ENCODE results near the gene TM9SF3. TPM values are rescaled to one million over a fixed set of nuclear protein-coding genes. Genes with fewer than 3 reads are reported as not detected.

Gene TM9SF3
- total and polyA plus RNA-seq, 2 experiments from 2014 or later: 37.3 to 72.5 TPM

DNA sequence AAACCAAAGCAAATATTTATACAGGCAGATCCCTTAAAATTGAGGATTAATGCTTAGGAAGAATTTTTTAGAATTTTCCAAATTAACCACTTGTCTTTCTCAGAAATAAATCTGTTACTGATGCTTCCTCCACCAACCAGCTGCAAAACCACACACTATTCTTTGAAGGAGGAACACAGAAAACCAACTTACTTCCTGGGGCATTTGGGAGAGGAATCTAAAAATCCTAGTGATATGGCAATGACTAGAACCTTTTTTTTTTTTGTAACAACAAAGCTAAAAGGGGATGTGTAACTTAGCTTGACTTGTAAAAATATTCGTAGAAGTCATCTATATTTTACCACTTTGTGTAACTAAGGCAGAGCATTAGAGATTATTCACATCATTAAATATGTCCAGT is 5.1 kb upstream of the TM9SF3 start (continued):
- TF ChIP-seq, protein P1, sequence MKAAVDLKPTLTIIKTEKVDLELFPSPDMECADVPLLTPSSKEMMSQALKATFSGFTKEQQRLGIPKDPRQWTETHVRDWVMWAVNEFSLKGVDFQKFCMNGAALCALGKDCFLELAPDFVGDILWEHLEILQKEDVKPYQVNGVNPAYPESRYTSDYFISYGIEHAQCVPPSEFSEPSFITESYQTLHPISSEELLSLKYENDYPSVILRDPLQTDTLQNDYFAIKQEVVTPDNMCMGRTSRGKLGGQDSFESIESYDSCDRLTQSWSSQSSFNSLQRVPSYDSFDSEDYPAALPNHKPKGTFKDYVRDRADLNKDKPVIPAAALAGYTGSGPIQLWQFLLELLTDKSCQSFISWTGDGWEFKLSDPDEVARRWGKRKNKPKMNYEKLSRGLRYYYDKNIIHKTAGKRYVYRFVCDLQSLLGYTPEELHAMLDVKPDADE (IDR thresholded peaks at IDR 0.05): no peak
- no peak for TF ChIP-seq ZNF114 (CRISPR knock-in tag; IDR thresholded peaks at IDR 0.05)
- no peak for TF ChIP-seq CREB1 (CRISPR knock-in tag; IDR thresholded peaks at IDR 0.05; ENCODE audit: low read depth)

DNA sequence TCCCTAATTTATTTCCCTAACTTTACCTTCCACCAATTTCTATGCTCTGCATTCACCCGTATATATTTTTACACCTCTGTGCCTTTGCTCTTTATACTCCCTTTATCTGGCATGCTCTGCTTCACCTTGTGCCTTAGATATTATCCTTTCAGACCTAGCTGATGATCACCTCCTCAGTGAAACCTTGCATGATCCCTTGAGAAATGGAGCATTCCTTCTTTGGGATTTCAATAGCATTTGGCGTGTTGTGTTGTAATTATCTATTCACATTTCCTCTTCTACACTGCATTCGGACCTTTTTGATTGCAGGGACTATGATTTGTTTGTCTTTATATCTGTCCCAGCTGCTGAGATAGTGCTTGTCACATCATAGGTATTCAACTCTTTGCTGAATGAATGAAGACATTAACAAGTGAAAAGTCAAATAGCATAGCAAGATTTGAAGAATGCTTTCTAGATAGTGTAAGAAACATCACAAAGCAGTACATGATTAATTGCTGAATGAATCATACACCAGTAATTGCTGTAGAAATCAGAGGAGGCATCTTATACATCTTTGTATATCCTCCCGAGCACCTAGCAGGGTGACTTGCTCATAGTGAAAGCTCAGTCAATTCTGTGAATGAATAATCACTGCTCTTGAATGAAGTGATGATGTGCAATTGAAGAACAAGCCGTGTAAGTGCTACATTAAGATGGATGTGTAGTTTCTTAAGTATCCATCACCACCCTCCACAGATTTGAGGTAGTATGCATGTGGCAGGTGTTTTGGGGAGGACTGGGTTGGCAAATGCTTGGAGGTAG is 2.0 kb upstream of the TM9SF3 start:
- Histone ChIP-seq H3K36me3 (ENCODE audit: insufficient read depth) (no peaks in the 10 kb centered on the region), H3K4me3 (no peak overlapping the region), H3K4me2 (no peak overlapping the region), H3K27me3 (ENCODE audit: insufficient read depth) (no peaks in the 10 kb centered on the region), H4K20me1 (replicated peaks; ENCODE audit: insufficient read depth) (0 out of 2 replicates have a peak, but pooled peaks cover 10% of the 10 kb centered on the region), H3K4me1 (ENCODE audit: insufficient read depth) (peaks cover 20% of the 10 kb centered on the region), H2AFZ (no peak overlapping the region), H3K79me2 (replicated peaks; ENCODE audit: insufficient read depth) (peaks cover 25% of the 10 kb centered on the region), H3F3A (replicated peaks; ENCODE audit: low read depth) (peaks cover 4% of the 10 kb centered on the region; the same call in 1 of the 2 replicates), H3K27ac (ENCODE audit: low read depth) (no peak overlapping the region), H3K9me2 (ENCODE audit: insufficient read depth) (no peaks in the 10 kb centered on the region)
- ATAC-seq: no peak
- H3K9me3 Mint-ChIP-seq: no peaks in the 10 kb centered on the region
- H3K4me3 Mint-ChIP-seq: no peak overlapping the region
- peaks cover 11% of the 10 kb centered on the region for H3K4me1 Mint-ChIP-seq
- peaks cover 2% of the 10 kb centered on the region for H3K27me3 Mint-ChIP-seq (ENCODE audit: insufficient read depth, low read depth, poor library complexity)
- H3K36me3 Mint-ChIP-seq (ENCODE audit: low read depth): peaks cover 3% of the 10 kb centered on the region; the same call in 1 of the 3 replicates
- H3K27ac Mint-ChIP-seq: no peak overlapping the region
- no peak for DNase-seq (ENCODE audit: low spot score)
- TF ChIP-seq, protein P2, sequence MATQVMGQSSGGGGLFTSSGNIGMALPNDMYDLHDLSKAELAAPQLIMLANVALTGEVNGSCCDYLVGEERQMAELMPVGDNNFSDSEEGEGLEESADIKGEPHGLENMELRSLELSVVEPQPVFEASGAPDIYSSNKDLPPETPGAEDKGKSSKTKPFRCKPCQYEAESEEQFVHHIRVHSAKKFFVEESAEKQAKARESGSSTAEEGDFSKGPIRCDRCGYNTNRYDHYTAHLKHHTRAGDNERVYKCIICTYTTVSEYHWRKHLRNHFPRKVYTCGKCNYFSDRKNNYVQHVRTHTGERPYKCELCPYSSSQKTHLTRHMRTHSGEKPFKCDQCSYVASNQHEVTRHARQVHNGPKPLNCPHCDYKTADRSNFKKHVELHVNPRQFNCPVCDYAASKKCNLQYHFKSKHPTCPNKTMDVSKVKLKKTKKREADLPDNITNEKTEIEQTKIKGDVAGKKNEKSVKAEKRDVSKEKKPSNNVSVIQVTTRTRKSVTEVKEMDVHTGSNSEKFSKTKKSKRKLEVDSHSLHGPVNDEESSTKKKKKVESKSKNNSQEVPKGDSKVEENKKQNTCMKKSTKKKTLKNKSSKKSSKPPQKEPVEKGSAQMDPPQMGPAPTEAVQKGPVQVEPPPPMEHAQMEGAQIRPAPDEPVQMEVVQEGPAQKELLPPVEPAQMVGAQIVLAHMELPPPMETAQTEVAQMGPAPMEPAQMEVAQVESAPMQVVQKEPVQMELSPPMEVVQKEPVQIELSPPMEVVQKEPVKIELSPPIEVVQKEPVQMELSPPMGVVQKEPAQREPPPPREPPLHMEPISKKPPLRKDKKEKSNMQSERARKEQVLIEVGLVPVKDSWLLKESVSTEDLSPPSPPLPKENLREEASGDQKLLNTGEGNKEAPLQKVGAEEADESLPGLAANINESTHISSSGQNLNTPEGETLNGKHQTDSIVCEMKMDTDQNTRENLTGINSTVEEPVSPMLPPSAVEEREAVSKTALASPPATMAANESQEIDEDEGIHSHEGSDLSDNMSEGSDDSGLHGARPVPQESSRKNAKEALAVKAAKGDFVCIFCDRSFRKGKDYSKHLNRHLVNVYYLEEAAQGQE (IDR thresholded peaks at IDR 0.05; ENCODE audit: unreplicated experiment): no peak
- TF ChIP-seq EZH2phosphoT487 (IDR thresholded peaks at IDR 0.05; ENCODE audit: unreplicated experiment): no peak
- TF ChIP-seq NANOG (IDR thresholded peaks at IDR 0.05; ENCODE audit: borderline replicate concordance): no peak
- TF ChIP-seq ZNF331 (CRISPR knock-in tag; IDR thresholded peaks at IDR 0.05; ENCODE audit: low read depth): no peak
- no peak for TF ChIP-seq POLR2AphosphoS5 (IDR thresholded peaks at IDR 0.05; ENCODE audit: low read depth)
- TF ChIP-seq, protein P3, sequence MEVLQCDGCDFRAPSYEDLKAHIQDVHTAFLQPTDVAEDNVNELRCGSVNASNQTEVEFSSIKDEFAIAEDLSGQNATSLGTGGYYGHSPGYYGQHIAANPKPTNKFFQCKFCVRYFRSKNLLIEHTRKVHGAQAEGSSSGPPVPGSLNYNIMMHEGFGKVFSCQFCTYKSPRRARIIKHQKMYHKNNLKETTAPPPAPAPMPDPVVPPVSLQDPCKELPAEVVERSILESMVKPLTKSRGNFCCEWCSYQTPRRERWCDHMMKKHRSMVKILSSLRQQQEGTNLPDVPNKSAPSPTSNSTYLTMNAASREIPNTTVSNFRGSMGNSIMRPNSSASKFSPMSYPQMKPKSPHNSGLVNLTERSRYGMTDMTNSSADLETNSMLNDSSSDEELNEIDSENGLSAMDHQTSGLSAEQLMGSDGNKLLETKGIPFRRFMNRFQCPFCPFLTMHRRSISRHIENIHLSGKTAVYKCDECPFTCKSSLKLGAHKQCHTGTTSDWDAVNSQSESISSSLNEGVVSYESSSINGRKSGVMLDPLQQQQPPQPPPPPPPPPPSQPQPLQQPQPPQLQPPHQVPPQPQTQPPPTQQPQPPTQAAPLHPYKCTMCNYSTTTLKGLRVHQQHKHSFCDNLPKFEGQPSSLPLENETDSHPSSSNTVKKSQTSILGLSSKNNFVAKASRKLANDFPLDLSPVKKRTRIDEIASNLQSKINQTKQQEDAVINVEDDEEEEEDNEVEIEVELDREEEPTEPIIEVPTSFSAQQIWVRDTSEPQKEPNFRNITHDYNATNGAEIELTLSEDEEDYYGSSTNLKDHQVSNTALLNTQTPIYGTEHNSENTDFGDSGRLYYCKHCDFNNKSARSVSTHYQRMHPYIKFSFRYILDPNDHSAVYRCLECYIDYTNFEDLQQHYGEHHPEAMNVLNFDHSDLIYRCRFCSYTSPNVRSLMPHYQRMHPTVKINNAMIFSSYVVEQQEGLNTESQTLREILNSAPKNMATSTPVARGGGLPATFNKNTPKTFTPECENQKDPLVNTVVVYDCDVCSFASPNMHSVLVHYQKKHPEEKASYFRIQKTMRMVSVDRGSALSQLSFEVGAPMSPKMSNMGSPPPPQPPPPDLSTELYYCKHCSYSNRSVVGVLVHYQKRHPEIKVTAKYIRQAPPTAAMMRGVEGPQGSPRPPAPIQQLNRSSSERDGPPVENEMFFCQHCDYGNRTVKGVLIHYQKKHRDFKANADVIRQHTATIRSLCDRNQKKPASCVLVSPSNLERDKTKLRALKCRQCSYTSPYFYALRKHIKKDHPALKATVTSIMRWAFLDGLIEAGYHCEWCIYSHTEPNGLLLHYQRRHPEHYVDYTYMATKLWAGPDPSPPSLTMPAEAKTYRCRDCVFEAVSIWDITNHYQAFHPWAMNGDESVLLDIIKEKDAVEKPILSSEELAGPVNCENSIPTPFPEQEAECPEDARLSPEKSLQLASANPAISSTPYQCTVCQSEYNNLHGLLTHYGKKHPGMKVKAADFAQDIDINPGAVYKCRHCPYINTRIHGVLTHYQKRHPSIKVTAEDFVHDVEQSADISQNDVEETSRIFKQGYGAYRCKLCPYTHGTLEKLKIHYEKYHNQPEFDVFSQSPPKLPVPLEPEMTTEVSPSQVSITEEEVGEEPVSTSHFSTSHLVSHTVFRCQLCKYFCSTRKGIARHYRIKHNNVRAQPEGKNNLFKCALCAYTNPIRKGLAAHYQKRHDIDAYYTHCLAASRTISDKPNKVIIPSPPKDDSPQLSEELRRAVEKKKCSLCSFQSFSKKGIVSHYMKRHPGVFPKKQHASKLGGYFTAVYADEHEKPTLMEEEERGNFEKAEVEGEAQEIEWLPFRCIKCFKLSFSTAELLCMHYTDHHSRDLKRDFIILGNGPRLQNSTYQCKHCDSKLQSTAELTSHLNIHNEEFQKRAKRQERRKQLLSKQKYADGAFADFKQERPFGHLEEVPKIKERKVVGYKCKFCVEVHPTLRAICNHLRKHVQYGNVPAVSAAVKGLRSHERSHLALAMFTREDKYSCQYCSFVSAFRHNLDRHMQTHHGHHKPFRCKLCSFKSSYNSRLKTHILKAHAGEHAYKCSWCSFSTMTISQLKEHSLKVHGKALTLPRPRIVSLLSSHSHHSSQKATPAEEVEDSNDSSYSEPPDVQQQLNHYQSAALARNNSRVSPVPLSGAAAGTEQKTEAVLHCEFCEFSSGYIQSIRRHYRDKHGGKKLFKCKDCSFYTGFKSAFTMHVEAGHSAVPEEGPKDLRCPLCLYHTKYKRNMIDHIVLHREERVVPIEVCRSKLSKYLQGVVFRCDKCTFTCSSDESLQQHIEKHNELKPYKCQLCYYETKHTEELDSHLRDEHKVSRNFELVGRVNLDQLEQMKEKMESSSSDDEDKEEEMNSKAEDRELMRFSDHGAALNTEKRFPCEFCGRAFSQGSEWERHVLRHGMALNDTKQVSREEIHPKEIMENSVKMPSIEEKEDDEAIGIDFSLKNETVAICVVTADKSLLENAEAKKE (CRISPR knock-in tag; IDR thresholded peaks at IDR 0.05): no peak
- TF ChIP-seq JUNB (IDR thresholded peaks at IDR 0.05; ENCODE audit: unreplicated experiment): no peak
- TF ChIP-seq EZH2 (IDR thresholded peaks at IDR 0.05; ENCODE audit: low read depth, unreplicated experiment): no peak
- TF ChIP-seq, protein P1 (IDR thresholded peaks at IDR 0.05): no peak
- no peak for TF ChIP-seq STAT1 (IDR thresholded peaks at IDR 0.05; ENCODE audit: unreplicated experiment)

Measured in GM23338 (cell line).